ENCODE data around the gene NES.

The NES gene

GRCh38 chr1:156680056-156680455 lies 2.8 kb upstream of the NES start:
- no peak for DNase-seq (ENCODE audit: low read depth, low spot score)

GRCh38 chr1:156677616-156678596 lies 699 bp upstream of the NES start:
- DNase-seq (ENCODE audit: low read depth, low spot score): peak; percentile 81

- no peak for DNase-seq (ENCODE audit: low read depth, low spot score)
Observed at GRCh38 chr1:156676114-156676819, 940 bp downstream of the NES start.

- peak; percentile 69 for DNase-seq (ENCODE audit: low read depth, low spot score)
Observed at GRCh38 chr1:156675210-156676113, 1.7 kb downstream of the NES start.

GRCh38 chr1:156673387-156674121 lies 3.7 kb downstream of the NES start:
- peak; percentile 97 for DNase-seq (ENCODE audit: low read depth, low spot score)

GRCh38 chr1:156671804-156672203 lies 5.4 kb downstream of the NES start:
- no peak for DNase-seq (ENCODE audit: low read depth, low spot score)

- DNase-seq (ENCODE audit: low read depth, low spot score): peak; percentile 28
Observed at GRCh38 chr1:156670791-156671190, 6.4 kb downstream of the NES start.

GRCh38 chr1:156670359-156670758 lies 6.8 kb downstream of the NES start:
- no peak for DNase-seq (ENCODE audit: low read depth, low spot score)

GRCh38 chr1:156669794-156670193 lies 7.4 kb downstream of the NES start:
- no peak for DNase-seq (ENCODE audit: low read depth, low spot score)

- peak; percentile 91 for DNase-seq (ENCODE audit: low read depth, low spot score)
Observed at GRCh38 chr1:156668801-156669637, 8.2 kb downstream of the NES start.

- DNase-seq (ENCODE audit: low read depth, low spot score): peak; percentile 95
Observed at GRCh38 chr1:156667968-156668709, 9.1 kb downstream of the NES start.

GRCh38 chr1:156667610-156667967 lies 9.6 kb downstream of the NES start:
- DNase-seq (ENCODE audit: low read depth, low spot score): no peak

GRCh38 chr1:156666862-156667609 lies 10.2 kb downstream of the NES start:
- peak; percentile 23 for DNase-seq (ENCODE audit: low read depth, low spot score)

- no peak for DNase-seq (ENCODE audit: low read depth, low spot score)
Observed at GRCh38 chr1:156665539-156665938, 11.7 kb downstream of the NES start.

- peak; percentile 74 for DNase-seq (ENCODE audit: low read depth, low spot score)
Observed at GRCh38 chr1:156664767-156665411, 12.3 kb downstream of the NES start.

GRCh38 chr1:156664046-156664766 lies 13.0 kb downstream of the NES start:
- peak; percentile 63 for DNase-seq (ENCODE audit: low read depth, low spot score)

GRCh38 chr1:156663178-156663577 lies 14.0 kb downstream of the NES start:
- DNase-seq (ENCODE audit: low read depth, low spot score): peak; percentile 33

GRCh38 chr1:156662800-156663055 lies 14.5 kb downstream of the NES start:
- DNase-seq (ENCODE audit: low read depth, low spot score): no peak
